HG02852 (cell line): ENCODE results near the gene NXPH4.

Source experiments
- ATAC-seq: cut with Tn5 transposase; IDR thresholded peaks from one replicate; pipeline ENCODE4 v1.9.1; 2021; ENCODE audit warnings: mild to moderate bottlenecking, moderate library complexity; ENCODE audit not compliant: unreplicated experiment

The NXPH4 gene

GRCh38 chr12:57268264-57268663, 51.7 kb downstream of the NXPH4 start:
- ATAC-seq: no peak

GRCh38 chr12:57270966-57271470, 54.4 kb downstream of the NXPH4 start:
- ATAC-seq: no peak

GRCh38 chr12:57272337-57273151, 56.0 kb downstream of the NXPH4 start:
- no peak for ATAC-seq

- ATAC-seq: no peak
Observed at GRCh38 chr12:57273516-57273915, 56.9 kb downstream of the NXPH4 start.
